Measurements from ENCODE around the gene GGA2.

Gene GGA2

GRCh38 chr16:23504453-23505179, 5.7 kb downstream of the GGA2 start:
- in situ Hi-C loops (cut with HindIII; ENCODE audit: low sequenced_read_pairs): no loop called here
- peak; percentile 96 for DNase-seq (ENCODE audit: low read depth, low spot score)
- TF ChIP-seq, protein P1, sequence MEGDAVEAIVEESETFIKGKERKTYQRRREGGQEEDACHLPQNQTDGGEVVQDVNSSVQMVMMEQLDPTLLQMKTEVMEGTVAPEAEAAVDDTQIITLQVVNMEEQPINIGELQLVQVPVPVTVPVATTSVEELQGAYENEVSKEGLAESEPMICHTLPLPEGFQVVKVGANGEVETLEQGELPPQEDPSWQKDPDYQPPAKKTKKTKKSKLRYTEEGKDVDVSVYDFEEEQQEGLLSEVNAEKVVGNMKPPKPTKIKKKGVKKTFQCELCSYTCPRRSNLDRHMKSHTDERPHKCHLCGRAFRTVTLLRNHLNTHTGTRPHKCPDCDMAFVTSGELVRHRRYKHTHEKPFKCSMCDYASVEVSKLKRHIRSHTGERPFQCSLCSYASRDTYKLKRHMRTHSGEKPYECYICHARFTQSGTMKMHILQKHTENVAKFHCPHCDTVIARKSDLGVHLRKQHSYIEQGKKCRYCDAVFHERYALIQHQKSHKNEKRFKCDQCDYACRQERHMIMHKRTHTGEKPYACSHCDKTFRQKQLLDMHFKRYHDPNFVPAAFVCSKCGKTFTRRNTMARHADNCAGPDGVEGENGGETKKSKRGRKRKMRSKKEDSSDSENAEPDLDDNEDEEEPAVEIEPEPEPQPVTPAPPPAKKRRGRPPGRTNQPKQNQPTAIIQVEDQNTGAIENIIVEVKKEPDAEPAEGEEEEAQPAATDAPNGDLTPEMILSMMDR (IDR thresholded peaks at IDR 0.05; ENCODE audit: low read depth, low read length): peak; percentile 21
- no peak overlapping the region for H3K4me3 ChIP-seq (ENCODE audit: low read depth, low read length)

DNA sequence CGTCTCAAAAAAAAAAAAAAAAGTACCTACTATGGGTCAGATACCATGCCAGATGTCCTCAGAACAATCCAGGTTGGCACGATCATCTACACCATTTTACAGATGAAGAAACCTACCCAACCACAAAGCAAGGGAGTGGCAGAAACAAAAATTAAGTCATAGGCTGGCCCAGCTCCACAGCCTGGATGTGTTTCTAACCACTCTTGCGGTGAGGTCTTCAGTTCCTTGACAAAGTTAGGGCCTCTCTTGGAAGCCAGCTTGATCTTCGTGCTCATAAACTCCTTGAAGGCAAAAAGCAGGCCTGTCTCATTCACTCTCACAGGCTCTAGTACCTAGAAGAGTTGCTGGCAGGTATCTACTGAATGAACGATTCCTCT, 6.2 kb downstream of the GGA2 start:
- in situ Hi-C loops (cut with HindIII; ENCODE audit: low sequenced_read_pairs): no loop called here
- H3K4me3 ChIP-seq (ENCODE audit: low read depth, low read length): no peak overlapping the region
- DNase-seq (ENCODE audit: low read depth, low spot score): peak; percentile 83
- TF ChIP-seq, protein P1 (IDR thresholded peaks at IDR 0.05; ENCODE audit: low read depth, low read length): no peak

- no peak overlapping the region for H3K4me3 ChIP-seq (ENCODE audit: low read depth, low read length)
- in situ Hi-C loops (cut with HindIII; ENCODE audit: low sequenced_read_pairs): no loop called here
- no peak for DNase-seq (ENCODE audit: low read depth, low spot score)
- TF ChIP-seq, protein P1 (IDR thresholded peaks at IDR 0.05; ENCODE audit: low read depth, low read length): no peak
Measured at GRCh38 chr16:23502466-23502865, 7.8 kb downstream of the GGA2 start.

DNA sequence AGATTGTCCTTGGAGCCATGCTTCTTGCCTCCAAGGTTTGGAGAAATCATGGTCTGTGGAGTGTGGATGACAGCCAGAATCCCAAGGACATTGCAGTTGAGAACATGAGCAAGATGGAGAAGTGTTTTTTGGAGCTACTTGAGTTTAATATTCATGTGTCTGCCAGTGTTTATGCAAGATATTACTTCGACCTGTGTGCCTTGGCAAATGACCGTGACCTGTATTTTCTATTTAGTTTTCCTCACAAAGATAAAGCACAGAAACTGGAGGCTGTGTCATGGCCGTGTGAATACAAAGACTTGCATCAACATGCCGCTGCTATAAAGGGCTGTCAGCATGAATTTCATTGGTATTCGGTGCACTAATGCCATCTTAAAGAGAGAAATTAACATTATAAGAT, 9.0 kb downstream of the GGA2 start:
- in situ Hi-C loops (cut with HindIII; ENCODE audit: low sequenced_read_pairs): no loop called here
- TF ChIP-seq, protein P1 (IDR thresholded peaks at IDR 0.05; ENCODE audit: low read depth, low read length): no peak
- no peak overlapping the region for H3K4me3 ChIP-seq (ENCODE audit: low read depth, low read length)
- no peak for DNase-seq (ENCODE audit: low read depth, low spot score)

DNA sequence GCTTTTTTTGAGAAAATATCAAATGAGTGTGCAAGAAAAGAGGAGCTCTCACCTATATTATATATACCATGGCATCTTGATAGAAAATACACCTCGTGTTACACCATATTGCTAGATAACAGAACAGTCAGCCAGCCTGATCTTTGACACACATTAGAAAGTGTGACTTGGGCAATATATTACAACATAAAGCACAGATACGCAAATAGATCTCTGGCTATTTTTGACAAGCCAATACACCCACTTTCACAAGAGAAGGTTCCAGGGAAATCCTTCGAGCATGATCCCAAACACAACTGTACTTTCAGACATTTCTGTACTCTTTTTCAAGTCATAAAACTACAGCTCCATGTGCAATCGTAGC, 9.4 kb downstream of the GGA2 start:
- in situ Hi-C loops (cut with HindIII; ENCODE audit: low sequenced_read_pairs): no loop called here
- no peak overlapping the region for H3K4me3 ChIP-seq (ENCODE audit: low read depth, low read length)
- no peak for DNase-seq (ENCODE audit: low read depth, low spot score)
- TF ChIP-seq, protein P1 (IDR thresholded peaks at IDR 0.05; ENCODE audit: low read depth, low read length): no peak

DNA sequence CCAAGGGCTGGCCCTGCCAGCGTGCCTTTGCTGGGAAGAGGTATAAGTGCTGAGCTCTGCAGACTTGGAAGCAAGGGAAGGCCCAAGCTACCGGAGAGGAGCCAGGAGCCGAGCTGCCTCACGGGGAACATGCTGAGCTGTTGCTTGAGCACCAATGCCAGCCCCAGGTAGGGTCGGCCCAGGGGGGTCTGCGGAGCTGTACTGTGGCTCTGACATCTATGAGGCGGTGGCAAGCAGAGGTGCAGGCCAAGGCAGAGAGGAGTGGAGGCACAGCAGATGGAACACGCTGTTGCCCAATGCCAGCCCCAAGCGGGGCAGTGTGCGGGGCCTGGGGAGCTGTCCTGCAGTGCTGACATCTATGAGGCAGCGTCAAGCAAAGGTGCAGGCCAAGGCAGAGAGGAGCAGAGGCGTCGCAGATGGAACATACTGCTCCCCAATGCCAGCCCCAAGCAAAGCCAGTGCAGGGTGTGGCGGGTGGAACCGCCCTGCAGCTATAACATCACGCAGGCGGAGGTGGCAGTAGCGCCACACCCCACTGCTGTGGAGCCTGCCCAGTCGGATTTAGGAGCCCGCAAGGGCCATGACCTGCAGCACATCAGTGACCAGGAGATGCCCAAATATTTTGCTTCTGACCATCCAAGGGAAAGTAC, 10.0 kb downstream of the GGA2 start:
- no peak for DNase-seq (ENCODE audit: low read depth, low spot score)
- in situ Hi-C loops (cut with HindIII; ENCODE audit: low sequenced_read_pairs): no loop called here
- TF ChIP-seq, protein P1 (IDR thresholded peaks at IDR 0.05; ENCODE audit: low read depth, low read length): no peak
- no peak overlapping the region for H3K4me3 ChIP-seq (ENCODE audit: low read depth, low read length)

Measured in astrocyte of the spinal cord (primary cell).